HepG2 (cell line): ENCODE results near the gene SNRPD3. TPM values are rescaled to one million over a fixed set of nuclear protein-coding genes. Genes with fewer than 3 reads are reported as not detected.

ENCODE experiments used
- E2F1 ChIP-seq: sonication (generic); formaldehyde crosslinking; IDR thresholded peaks from 2 replicates; pipeline ENCODE4 v1.5.0; 2020; ENCODE audit warnings: missing genetic modification reagents
- GATA4 ChIP-seq: sonication (generic); IDR thresholded peaks from 2 replicates; pipeline ENCODE4 v1.6.1; 2016; ENCODE audit warnings: antibody characterized with exemption, low read depth, borderline replicate concordance
- HMGXB3 ChIP-seq: sonication (generic); formaldehyde crosslinking; IDR thresholded peaks from 2 replicates; pipeline ENCODE4 v1.4.0; 2020; ENCODE audit warnings: missing genetic modification reagents, borderline replicate concordance
- ZNF329 ChIP-seq: sonication (generic); formaldehyde crosslinking; IDR thresholded peaks from 2 replicates; pipeline ENCODE4 v1.9.0; 2021; ENCODE audit warnings: low read depth, mild to moderate bottlenecking, missing genetic modification reagents
- polyA plus RNA-seq, 8 experiments: library from polyadenylated mRNA; depleted of rRNA in 3 of 8; stranded (reverse) in 7 of 8; unstranded in 1 of 8; fragments of >200 nt; fragmentation: Illumina TruSeq in 4 of 8; extraction: Trizol in 4 of 8; gene quantifications; 2 replicates each; pipeline versions ENCODE4 v1.2.1 to v1.2.3, GENCODE V29; 2011 to 2016; ENCODE audit warnings: low read depth in 4 of 8, missing spikeins in 1 of 8, mixed read lengths in 1 of 8; ENCODE audit not compliant: insufficient read depth in 1 of 8
- total RNA-seq, 5 experiments: library from RNA; depleted of rRNA; stranded (reverse); fragments of >200 nt; fragmentation: Illumina TruSeq; extraction: Trizol; gene quantifications; 2 replicates each; pipeline ENCODE4 v1.2.3, GENCODE V29; 2016; ENCODE audit warnings: low read depth in 1 of 5
- TF ChIP-seq, protein P1 (sequence below): sonication (generic); formaldehyde crosslinking; IDR thresholded peaks from 2 replicates; pipeline ENCODE4 v1.4.0; 2020; ENCODE audit warnings: missing genetic modification reagents
- TF ChIP-seq, protein P2 (sequence below): sonication (generic); formaldehyde crosslinking; conservative IDR thresholded peaks from 2 replicates; pipeline ENCODE4 v1.4.0; 2020; ENCODE audit warnings: missing genetic modification reagents
- TF ChIP-seq, protein P3 (sequence below): sonication (generic); formaldehyde crosslinking; IDR thresholded peaks from 2 replicates; pipeline ENCODE4 v1.9.0; 2021; ENCODE audit warnings: missing genetic modification reagents, borderline replicate concordance

Gene SNRPD3
- total and polyA plus RNA-seq, 2 of the 13 experiments (the other 11 are each of a cell fraction or from before 2014, with no cell fraction given) = 110 to 209 TPM

DNA sequence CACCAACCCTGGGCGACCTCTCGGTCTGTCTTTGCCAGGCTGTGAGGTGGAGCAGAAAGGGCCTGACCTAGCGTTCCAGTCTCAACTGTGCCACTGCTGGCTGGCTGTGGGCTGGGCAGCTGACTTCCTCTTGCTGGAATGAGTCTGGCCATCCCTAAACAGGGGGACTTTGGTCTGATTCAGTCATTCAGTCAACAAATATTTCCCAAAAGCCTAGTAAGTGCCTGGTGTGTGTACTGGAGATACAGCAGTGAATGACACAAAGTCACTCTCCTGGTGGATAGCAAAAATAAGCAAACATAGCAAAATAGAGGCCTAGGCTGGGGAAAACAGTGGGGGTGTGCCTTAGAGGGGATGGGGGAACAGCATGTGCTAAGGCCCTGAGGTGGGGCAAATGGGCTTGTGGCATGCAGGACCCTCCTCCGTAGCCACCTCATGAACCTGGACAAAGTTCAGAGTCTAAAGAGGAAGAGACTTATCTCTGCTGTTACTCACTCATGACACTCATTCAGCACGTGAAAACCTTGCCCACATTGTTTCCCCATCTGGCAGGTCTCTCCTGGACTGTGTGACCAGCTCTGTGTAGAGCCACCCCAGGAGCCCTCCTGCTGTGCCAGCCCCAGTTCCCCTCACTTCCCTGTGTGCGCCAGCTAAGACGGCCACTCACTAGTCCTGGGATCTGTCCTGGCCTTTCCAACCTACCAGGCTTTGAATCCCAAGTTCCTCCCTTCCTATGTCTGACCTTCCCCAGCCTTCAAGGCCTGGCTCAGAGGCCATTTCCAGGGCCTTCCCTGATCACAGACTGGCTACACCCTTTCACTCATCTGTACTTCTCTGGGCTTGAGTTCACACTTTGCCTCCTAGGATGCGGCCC is 5.5 kb upstream of the SNRPD3 start (continued):
- TF ChIP-seq, protein P1, sequence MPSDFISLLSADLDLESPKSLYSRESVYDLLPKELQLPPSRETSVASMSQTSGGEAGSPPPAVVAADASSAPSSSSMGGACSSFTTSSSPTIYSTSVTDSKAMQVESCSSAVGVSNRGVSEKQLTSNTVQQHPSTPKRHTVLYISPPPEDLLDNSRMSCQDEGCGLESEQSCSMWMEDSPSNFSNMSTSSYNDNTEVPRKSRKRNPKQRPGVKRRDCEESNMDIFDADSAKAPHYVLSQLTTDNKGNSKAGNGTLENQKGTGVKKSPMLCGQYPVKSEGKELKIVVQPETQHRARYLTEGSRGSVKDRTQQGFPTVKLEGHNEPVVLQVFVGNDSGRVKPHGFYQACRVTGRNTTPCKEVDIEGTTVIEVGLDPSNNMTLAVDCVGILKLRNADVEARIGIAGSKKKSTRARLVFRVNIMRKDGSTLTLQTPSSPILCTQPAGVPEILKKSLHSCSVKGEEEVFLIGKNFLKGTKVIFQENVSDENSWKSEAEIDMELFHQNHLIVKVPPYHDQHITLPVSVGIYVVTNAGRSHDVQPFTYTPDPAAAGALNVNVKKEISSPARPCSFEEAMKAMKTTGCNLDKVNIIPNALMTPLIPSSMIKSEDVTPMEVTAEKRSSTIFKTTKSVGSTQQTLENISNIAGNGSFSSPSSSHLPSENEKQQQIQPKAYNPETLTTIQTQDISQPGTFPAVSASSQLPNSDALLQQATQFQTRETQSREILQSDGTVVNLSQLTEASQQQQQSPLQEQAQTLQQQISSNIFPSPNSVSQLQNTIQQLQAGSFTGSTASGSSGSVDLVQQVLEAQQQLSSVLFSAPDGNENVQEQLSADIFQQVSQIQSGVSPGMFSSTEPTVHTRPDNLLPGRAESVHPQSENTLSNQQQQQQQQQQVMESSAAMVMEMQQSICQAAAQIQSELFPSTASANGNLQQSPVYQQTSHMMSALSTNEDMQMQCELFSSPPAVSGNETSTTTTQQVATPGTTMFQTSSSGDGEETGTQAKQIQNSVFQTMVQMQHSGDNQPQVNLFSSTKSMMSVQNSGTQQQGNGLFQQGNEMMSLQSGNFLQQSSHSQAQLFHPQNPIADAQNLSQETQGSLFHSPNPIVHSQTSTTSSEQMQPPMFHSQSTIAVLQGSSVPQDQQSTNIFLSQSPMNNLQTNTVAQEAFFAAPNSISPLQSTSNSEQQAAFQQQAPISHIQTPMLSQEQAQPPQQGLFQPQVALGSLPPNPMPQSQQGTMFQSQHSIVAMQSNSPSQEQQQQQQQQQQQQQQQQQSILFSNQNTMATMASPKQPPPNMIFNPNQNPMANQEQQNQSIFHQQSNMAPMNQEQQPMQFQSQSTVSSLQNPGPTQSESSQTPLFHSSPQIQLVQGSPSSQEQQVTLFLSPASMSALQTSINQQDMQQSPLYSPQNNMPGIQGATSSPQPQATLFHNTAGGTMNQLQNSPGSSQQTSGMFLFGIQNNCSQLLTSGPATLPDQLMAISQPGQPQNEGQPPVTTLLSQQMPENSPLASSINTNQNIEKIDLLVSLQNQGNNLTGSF (CRISPR knock-in tag) = no peak
- TF ChIP-seq E2F1 (CRISPR knock-in tag) = no peak
- TF ChIP-seq HMGXB3 = no peak; the same call in 1 of the 2 replicates
- peak; percentile 82; the same call in 1 of the 2 replicates for TF ChIP-seq ZNF329 (CRISPR knock-in tag)
- TF ChIP-seq GATA4 = peak; percentile 57
- TF ChIP-seq, protein P2, sequence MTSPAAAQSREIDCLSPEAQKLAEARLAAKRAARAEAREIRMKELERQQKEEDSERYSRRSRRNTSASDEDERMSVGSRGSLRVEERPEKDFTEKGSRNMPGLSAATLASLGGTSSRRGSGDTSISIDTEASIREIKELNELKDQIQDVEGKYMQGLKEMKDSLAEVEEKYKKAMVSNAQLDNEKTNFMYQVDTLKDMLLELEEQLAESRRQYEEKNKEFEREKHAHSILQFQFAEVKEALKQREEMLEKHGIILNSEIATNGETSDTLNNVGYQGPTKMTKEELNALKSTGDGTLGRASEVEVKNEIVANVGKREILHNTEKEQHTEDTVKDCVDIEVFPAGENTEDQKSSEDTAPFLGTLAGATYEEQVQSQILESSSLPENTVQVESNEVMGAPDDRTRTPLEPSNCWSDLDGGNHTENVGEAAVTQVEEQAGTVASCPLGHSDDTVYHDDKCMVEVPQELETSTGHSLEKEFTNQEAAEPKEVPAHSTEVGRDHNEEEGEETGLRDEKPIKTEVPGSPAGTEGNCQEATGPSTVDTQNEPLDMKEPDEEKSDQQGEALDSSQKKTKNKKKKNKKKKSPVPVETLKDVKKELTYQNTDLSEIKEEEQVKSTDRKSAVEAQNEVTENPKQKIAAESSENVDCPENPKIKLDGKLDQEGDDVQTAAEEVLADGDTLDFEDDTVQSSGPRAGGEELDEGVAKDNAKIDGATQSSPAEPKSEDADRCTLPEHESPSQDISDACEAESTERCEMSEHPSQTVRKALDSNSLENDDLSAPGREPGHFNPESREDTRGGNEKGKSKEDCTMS (CRISPR knock-in tag) = no peak
- TF ChIP-seq, protein P3, sequence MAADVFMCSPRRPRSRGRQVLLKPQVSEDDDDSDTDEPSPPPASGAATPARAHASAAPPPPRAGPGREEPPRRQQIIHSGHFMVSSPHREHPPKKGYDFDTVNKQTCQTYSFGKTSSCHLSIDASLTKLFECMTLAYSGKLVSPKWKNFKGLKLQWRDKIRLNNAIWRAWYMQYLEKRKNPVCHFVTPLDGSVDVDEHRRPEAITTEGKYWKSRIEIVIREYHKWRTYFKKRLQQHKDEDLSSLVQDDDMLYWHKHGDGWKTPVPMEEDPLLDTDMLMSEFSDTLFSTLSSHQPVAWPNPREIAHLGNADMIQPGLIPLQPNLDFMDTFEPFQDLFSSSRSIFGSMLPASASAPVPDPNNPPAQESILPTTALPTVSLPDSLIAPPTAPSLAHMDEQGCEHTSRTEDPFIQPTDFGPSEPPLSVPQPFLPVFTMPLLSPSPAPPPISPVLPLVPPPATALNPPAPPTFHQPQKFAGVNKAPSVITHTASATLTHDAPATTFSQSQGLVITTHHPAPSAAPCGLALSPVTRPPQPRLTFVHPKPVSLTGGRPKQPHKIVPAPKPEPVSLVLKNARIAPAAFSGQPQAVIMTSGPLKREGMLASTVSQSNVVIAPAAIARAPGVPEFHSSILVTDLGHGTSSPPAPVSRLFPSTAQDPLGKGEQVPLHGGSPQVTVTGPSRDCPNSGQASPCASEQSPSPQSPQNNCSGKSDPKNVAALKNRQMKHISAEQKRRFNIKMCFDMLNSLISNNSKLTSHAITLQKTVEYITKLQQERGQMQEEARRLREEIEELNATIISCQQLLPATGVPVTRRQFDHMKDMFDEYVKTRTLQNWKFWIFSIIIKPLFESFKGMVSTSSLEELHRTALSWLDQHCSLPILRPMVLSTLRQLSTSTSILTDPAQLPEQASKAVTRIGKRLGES (CRISPR knock-in tag) = peak; percentile 99
